Stimulated activated CD4-positive, alpha-beta T cell treated with anti-CD3 and anti-CD28 coated beads, Interleukin-1b, Interleukin-23, amount 100 ng/mL, for 4 hours (primary cell): ENCODE data around the gene PTPN18.
"Not testable (repeated sequence)": the region's sequence is repeated elsewhere in the genome, so short reads cannot be mapped to it uniquely, and the experiment has no call there.

ENCODE experiments used
- DNase-seq, 2 donors: peaks; one replicate each; pipeline ENCODE4 v3.0.0-alpha.2; 2020; ENCODE audit warnings: low read depth in 2 of 2

Gene PTPN18

GRCh38 chr2:130355578-130356431 is at the start of gene PTPN18:
Gene PTPN18 (plus strand): TSS chr2:130356056. CDS start chr2:130356108, 52 bp downstream.
- peak in 1 of 2 donors; percentile 62 for DNase-seq

DNA sequence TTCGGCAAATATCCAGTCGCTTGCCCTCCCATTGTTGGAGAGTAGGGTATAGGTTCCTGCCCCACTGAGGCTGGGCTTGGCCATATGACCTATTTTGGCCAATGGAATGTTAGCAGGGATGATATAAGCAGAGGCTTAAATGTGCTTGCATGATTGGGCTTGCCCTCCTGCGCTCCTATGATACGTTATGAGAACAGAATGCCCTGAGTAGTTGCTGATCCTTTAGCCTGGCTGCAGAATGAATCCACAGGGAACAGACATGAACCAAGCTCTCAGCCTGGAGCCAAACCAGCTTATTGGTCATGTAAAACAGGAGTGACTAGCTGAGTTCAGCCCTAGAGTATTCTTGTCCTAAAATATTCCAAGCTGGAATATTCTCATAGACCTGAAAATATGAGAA is 48.0 kb upstream of the PTPN18 start:
- no peak for DNase-seq

GRCh38 chr2:130310881-130311280 is 45.0 kb upstream of the PTPN18 start:
- no peak for DNase-seq

GRCh38 chr2:130313812-130314334 is 42.0 kb upstream of the PTPN18 start:
- no peak for DNase-seq

DNA sequence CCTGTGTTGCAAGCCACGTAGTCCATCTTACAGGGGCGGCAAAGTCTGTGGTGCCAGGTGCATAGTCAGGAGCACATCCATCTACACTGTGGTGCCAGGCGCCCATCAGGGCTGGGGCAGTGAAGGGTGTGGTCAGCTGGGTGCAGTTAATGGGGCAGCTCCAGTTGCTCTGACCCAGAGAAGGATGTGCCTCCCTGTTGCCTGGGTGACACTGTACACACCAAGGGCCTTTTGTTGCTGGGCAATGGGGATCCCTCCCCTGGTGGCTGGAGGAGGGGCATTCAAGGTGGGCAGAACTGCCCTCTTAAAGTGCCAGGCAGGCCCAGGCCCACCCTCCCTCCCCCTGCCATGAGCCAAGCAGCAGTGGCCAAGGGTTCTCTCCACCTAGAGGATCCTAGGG is 41.5 kb upstream of the PTPN18 start:
- no peak for DNase-seq

GRCh38 chr2:130316596-130316995 is 39.3 kb upstream of the PTPN18 start:
- no peak for DNase-seq

DNA sequence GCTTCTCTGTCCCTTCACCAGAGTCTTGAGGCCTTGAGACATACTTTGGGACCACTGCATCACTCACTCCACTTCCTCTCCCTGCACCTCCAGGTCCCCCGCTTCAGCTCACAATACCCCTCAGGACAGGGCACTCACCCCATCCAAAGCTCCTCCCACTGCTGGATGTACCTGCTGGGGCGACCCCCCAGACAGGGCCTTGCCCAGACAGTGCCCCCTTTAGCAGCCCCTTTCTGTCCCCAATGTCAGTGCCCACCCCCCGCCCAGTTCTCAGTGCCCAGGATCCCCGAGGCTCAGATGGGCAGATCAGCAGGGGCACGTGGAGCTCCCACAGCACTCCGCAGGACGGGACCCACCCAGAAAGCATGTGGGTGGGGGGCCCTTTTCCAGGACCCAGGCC is 37.0 kb upstream of the PTPN18 start:
- DNase-seq, result no peak

DNA sequence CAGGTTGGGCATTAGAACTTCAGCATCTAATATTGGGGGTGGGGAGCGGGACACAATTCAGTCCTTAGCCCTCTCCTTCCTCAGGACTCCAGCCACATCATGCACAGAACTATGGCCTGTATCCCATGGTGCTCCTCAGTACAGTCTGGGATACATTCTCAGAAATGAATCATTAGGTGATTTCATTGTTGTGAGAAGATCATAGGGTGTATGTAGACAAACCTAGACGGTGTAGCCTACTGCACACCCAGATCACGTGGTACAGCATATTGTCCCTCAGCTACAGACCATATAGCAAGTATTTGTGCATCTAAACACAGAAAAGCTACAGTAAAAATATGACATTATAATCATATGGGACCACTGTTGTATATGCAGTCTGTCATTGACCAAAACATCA is 36.3 kb upstream of the PTPN18 start:
- DNase-seq, result no peak

DNA sequence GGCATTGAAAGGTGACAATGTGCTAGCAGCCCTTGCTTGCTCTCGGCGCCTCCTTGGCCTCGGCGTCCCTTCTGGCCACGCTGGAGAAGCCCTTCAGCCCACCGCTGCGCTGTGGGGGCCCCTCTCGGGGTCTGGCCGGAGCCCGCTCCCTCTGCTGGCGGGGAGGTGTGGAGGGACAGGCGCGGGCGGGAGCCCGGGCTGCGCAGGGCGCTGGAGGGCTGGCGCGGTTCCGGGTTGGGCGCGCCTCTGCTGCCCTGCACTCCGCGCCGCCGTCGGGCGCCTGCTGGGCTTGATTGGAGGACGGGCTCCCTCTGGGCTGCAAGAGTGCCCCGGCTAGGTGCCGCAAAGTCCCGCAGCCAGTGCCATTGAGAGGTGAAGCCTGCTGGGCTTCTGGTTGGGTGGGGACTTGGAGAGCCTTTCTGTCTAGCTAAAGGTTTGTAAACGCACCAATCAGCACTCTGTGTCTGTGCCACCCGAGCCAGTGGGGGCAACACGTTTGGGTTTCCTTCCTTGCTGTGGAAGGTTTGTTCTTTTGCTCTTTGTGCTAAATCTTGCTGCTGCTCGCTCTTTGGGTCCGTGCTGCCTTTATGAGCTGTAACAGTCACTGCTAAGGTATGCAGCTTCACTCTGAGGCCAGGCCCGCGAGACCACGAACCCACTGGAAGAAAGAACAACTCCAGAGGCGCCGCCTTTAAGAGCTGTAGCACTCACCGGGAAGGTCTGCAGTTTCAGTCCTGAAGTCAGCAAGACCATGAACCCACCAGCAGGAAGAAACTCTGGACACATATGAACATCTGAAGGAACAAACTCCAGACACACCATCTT is 27.9 kb upstream of the PTPN18 start:
- DNase-seq, result no peak

GRCh38 chr2:130328710-130329109 is 27.1 kb upstream of the PTPN18 start:
- DNase-seq, result no peak

DNA sequence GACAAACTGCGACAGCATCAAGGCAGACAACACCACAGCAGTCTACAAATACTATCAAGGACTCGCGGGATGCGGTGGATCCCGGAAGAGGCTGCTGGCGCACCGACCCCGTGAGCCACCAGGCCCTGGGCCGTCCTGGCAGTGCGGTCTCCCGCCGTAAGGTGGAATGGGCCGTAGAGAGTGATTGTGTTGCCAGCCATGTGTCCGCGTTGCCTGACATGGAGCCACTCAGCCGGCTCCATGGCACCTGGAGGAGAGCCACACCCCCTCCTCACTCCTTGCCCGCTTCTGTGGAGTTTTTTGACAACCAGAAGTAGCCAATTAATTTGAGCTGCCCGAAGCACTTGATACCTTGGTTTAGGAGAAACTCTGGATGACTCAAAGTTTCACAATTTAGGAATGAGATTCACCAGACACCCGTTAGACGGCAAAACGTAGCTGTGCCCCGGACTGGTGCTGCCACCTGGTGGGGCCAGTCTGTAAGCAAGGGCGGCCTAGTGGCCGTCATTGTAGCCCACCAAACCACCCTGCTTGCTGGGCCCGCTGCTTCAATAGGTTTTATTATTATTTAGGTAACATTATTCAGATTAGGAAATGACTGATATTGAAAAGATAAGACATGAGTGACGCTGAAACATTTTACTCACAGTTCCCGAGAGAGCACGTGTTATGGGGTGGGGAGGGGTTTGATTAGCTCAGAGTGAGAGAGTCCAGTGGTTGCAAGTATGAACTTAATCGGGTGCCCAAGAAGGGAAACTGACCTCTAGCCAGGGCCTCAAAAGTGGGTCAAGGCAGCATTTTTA is 23.4 kb upstream of the PTPN18 start:
- DNase-seq, result peak; percentile 44 to 64

- not testable (repeated sequence) for DNase-seq
Measured at GRCh38 chr2:130333253-130333652, 22.6 kb upstream of the PTPN18 start.

DNA sequence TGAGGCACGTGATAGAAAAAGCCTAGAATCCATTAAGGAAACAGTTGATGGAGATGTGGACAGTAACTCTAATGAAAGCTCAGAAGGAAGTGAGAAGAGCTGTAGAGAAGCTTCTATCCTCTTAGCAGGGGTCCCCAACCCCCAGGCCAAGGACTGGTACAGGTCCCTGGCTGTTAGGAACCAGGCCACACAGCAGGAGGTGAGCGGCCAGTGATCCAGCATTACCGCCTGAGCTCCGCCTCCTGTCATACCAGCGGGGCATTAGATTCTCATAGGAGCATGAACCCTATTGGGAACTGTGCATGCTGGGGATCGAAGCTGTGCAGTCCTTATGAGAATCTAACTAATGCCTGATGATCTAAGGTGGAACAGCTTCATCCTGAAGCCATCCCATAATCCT is 21.8 kb upstream of the PTPN18 start:
- no peak for DNase-seq

DNA sequence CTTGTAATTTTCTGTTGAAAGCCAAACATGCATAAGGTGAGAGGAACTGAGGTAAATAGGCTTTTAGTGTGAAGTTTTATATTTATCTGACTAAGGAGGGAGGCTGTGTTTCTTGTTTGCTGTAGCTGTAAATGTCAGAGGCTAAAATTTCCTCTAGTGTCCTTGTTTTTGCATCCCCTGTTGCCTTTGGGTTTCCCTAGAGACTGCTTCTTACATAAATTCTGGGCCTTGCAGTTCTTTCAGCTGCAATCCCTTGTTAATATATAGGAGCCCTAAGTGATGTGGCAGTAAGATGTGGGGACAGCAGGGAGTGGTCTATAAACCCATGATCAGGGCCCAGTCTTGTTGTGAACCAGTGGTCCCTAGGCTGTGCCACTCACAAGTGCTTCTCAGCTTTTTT is 20.6 kb upstream of the PTPN18 start:
- no peak for DNase-seq

DNA sequence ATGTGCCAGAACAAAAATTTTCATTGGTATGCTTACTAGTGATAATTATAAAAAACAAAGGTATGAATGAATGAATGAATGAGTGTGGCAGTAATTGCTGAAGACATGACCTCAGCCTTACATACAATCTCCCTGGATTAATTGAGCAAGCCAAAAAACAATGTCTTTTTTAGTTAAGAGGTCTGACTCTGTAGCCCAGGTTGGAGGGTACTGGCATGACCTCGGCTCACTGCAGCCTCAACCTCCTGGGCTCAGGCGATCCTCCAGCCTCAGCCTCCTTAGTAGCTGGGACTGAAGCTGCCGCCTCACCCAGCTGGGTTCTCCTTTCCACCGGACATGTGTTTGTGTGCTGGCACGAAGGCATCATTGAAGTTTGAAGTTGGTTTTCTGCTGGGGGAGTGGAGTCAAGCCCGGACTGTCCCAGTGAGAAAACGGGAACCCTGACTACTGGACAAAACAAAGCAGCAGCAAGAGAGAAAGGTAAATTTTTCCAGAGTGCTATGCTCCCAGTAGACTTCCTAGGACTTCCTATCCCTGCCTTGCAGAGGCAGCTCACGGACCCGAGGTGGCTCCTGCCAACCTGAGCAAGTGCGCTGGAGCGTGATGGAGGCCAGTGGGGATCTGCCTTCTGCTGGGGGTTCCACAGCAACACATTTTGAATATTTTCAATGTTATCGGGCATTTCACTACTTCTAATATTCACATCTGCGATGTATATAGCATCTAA is 19.5 kb upstream of the PTPN18 start:
- DNase-seq, result no peak

- peak; percentile 25 to 53 for DNase-seq
Measured at GRCh38 chr2:130336877-130337734, 18.8 kb upstream of the PTPN18 start.

GRCh38 chr2:130337735-130338325 is 18.0 kb upstream of the PTPN18 start:
- no peak for DNase-seq

DNA sequence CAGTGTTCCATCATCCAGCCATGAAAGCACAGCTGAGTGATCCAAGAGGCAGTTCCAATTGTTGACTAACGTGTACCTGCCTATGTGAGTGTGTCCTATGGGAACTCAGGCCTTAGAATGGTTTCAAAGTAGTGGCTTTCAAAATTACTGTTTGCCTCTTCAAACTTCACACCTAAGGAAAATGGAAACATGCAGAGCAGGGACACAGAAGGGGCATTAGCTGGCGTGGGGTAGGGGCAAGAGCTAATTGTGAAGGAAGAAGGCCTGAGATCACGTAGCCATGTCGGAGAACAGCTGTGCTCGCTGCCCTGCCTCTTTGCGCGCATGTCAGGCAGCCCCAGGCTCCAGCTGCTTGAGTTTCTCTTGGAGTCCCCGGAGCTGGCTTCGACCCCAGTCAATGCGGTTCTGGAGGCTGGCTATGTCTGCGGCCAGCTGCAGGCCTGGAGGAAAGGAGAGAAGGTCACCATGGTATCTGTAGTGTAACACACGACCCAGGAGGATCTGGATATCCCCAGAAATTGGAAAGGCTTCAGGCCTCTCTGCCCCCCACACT is 17.0 kb upstream of the PTPN18 start:
- DNase-seq, result no peak
